Osteoblast (primary cell): Measurements from ENCODE around the gene KCNJ18. TPM values are rescaled to one million over a fixed set of nuclear protein-coding genes. Genes with fewer than 3 reads are reported as not detected.

Experiments used
- DNase-seq: peaks from one replicate; pipeline ENCODE4 v3.0.0; 2011; ENCODE audit warnings: low spot score, mixed read lengths; ENCODE audit not compliant: insufficient read length; ENCODE audit errors: missing footprints
- H2AFZ ChIP-seq: 2 replicates; pipeline ENCODE4 v1.6.0; 2011; ENCODE audit warnings: mild to moderate bottlenecking, low read length
- H3K27ac ChIP-seq: 2 replicates; pipeline ENCODE4 v1.5.1; 2011; ENCODE audit warnings: mild to moderate bottlenecking, low read depth, low read length, moderate library complexity
- H3K27me3 ChIP-seq: 2 replicates; pipeline ENCODE4 v1.6.0; 2012; ENCODE audit warnings: mild to moderate bottlenecking, control low read depth, inconsistent platforms, low read length, moderate library complexity; ENCODE audit not compliant: insufficient read depth
- H3K36me3 ChIP-seq: 2 replicates; pipeline ENCODE4 v1.5.1; 2011; ENCODE audit warnings: mild to moderate bottlenecking, low read length, control low read depth, moderate library complexity; ENCODE audit not compliant: insufficient read depth
- H3K4me1 ChIP-seq: 2 replicates; pipeline ENCODE4 v1.5.1; 2011; ENCODE audit warnings: mild to moderate bottlenecking, low read length, control low read depth, moderate library complexity; ENCODE audit not compliant: insufficient read depth
- H3K4me2 ChIP-seq: 2 replicates; pipeline ENCODE4 v1.6.0; 2011; ENCODE audit warnings: mild to moderate bottlenecking, low read length; ENCODE audit not compliant: insufficient read depth
- H3K4me3 ChIP-seq: fragments of 200-600 bp; sonication (generic); 3 replicates; pipeline ENCODE4 v1.5.1; 2012; ENCODE audit warnings: mild to moderate bottlenecking, low read length, inconsistent platforms; ENCODE audit not compliant: insufficient read depth
- H3K79me2 ChIP-seq: 2 replicates; pipeline ENCODE4 v1.6.0; 2012; ENCODE audit warnings: mild to moderate bottlenecking, low read length, control low read depth, inconsistent platforms; ENCODE audit not compliant: insufficient read depth
- H3K9me3 ChIP-seq: 2 replicates; pipeline ENCODE4 v1.5.1; 2011; ENCODE audit warnings: low read depth, low read length, control low read depth
- H4K20me1 ChIP-seq: 2 replicates; pipeline ENCODE4 v1.6.0; 2012; ENCODE audit warnings: mild to moderate bottlenecking, low read length, control low read depth; ENCODE audit not compliant: insufficient read depth
- CTCF ChIP-seq: IDR thresholded peaks from 2 replicates; pipeline ENCODE4 v1.5.1; 2011; ENCODE audit warnings: mild to moderate bottlenecking, low read depth, low read length, moderate library complexity; ENCODE audit errors: extremely low read depth
- total RNA-seq: library from RNA; depleted of rRNA; stranded (reverse); fragments of >200 nt; gene quantifications from 2 replicates; pipeline ENCODE4 v1.2.3, GENCODE V29; 2012

The KCNJ18 gene
- total RNA-seq, 1 donor, result not detected

- H3K9me3 ChIP-seq, result no peaks in the 10 kb centered on the region
Observed at GRCh38 chr17:21676281-21677111, 15.8 kb upstream of the KCNJ18 start.

GRCh38 chr17:21677126-21677910 lies 15.0 kb upstream of the KCNJ18 start:
- Histone ChIP-seq H3K4me2 (no peak overlapping the region), H3K27ac (no peak overlapping the region), H3K27me3 (no peaks in the 10 kb centered on the region), H3K79me2 (no peaks in the 10 kb centered on the region), H3K36me3 (no peaks in the 10 kb centered on the region), H2AFZ (no peak overlapping the region), H3K4me1 (no peaks in the 10 kb centered on the region), H3K4me3 (no peak overlapping the region), H3K9me3 (no peaks in the 10 kb centered on the region), H4K20me1 (no peaks in the 10 kb centered on the region)
- TF ChIP-seq CTCF, result no peak
- DNase-seq, result peak; percentile 55

More at GRCh38 chr17:21676281-21677111, 15.8 kb upstream of the KCNJ18 start:
- no peaks in the 10 kb centered on the region for H3K36me3 ChIP-seq
- H3K4me1 ChIP-seq, result no peaks in the 10 kb centered on the region
- peak; percentile 44 for DNase-seq
- H3K4me3 ChIP-seq, result no peak overlapping the region
- no peak overlapping the region for H3K4me2 ChIP-seq
- TF ChIP-seq CTCF, result no peak
- no peaks in the 10 kb centered on the region for H3K79me2 ChIP-seq
- H3K27me3 ChIP-seq, result no peaks in the 10 kb centered on the region
- no peak overlapping the region for H2AFZ ChIP-seq
- H3K27ac ChIP-seq, result no peak overlapping the region
- no peaks in the 10 kb centered on the region for H4K20me1 ChIP-seq

GRCh38 chr17:21677911-21678310 lies 14.4 kb upstream of the KCNJ18 start:
- Histone ChIP-seq H3K4me2 (no peak overlapping the region), H3K9me3 (no peaks in the 10 kb centered on the region)

More at GRCh38 chr17:21677911-21678310, 14.4 kb upstream of the KCNJ18 start:
- no peak overlapping the region for H3K27ac ChIP-seq
- no peak overlapping the region for H3K4me3 ChIP-seq
- TF ChIP-seq CTCF, result no peak
- H3K36me3 ChIP-seq, result no peaks in the 10 kb centered on the region
- no peaks in the 10 kb centered on the region for H4K20me1 ChIP-seq
- no peaks in the 10 kb centered on the region for H3K79me2 ChIP-seq
- no peak overlapping the region for H2AFZ ChIP-seq
- DNase-seq, result peak; percentile 70
- no peaks in the 10 kb centered on the region for H3K4me1 ChIP-seq
- H3K27me3 ChIP-seq, result no peaks in the 10 kb centered on the region
